ENCODE results near the gene RFPL4A.
"Not testable (repeated sequence)": the region's sequence is repeated elsewhere in the genome, so short reads cannot be mapped to it uniquely, and the experiment has no call there.

DNA sequence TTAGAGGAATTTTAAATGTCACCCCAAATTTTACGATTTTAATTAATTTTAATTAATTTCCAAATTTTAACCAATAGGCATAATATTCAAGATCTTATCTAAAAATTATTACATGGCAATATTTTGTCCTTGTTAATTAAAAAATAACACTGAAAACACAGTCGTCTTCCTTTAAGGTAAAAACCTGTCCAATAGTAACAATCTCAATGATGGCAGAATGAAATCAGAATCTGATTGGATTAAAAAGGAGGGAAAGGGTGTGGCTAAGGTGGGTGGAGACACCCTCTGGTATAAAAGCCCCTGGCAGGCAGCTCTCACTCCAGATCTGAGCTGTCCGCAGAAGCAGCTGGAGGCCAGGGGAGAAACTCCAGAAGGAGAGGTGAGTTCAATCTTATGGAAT, at the start of gene RFPL4A:
- TF ChIP-seq, protein P1, sequence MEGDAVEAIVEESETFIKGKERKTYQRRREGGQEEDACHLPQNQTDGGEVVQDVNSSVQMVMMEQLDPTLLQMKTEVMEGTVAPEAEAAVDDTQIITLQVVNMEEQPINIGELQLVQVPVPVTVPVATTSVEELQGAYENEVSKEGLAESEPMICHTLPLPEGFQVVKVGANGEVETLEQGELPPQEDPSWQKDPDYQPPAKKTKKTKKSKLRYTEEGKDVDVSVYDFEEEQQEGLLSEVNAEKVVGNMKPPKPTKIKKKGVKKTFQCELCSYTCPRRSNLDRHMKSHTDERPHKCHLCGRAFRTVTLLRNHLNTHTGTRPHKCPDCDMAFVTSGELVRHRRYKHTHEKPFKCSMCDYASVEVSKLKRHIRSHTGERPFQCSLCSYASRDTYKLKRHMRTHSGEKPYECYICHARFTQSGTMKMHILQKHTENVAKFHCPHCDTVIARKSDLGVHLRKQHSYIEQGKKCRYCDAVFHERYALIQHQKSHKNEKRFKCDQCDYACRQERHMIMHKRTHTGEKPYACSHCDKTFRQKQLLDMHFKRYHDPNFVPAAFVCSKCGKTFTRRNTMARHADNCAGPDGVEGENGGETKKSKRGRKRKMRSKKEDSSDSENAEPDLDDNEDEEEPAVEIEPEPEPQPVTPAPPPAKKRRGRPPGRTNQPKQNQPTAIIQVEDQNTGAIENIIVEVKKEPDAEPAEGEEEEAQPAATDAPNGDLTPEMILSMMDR (IDR thresholded peaks at IDR 0.05; ENCODE audit: low read depth, low read length) = not testable (repeated sequence)
- not testable (repeated sequence) for TF ChIP-seq POLR2A (IDR thresholded peaks at IDR 0.05; ENCODE audit: extremely low read depth, insufficient read length); MYC (IDR thresholded peaks at IDR 0.05; ENCODE audit: low read depth, low read length)
- TF ChIP-seq, protein P2, sequence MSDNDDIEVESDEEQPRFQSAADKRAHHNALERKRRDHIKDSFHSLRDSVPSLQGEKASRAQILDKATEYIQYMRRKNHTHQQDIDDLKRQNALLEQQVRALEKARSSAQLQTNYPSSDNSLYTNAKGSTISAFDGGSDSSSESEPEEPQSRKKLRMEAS (IDR thresholded peaks at IDR 0.05; ENCODE audit: low read depth, low read length) = not testable (repeated sequence)
